ENCODE results near the gene GPX4.

GPX4 gene, protein sequence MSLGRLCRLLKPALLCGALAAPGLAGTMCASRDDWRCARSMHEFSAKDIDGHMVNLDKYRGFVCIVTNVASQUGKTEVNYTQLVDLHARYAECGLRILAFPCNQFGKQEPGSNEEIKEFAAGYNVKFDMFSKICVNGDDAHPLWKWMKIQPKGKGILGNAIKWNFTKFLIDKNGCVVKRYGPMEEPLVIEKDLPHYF

GRCh38 chr19:1103708-1104310 lies at the start of gene GPX4:
Gene GPX4, plus strand, starts transcription at chr19:1103994. Its CDS starts 50 bp downstream, at chr19:1104044.
- peak; percentile 98 for DNase-seq (ENCODE audit: low read depth)

GRCh38 chr19:1054102-1055027 lies 49.4 kb upstream of the GPX4 start:
- no peak for DNase-seq (ENCODE audit: low read depth)

DNA sequence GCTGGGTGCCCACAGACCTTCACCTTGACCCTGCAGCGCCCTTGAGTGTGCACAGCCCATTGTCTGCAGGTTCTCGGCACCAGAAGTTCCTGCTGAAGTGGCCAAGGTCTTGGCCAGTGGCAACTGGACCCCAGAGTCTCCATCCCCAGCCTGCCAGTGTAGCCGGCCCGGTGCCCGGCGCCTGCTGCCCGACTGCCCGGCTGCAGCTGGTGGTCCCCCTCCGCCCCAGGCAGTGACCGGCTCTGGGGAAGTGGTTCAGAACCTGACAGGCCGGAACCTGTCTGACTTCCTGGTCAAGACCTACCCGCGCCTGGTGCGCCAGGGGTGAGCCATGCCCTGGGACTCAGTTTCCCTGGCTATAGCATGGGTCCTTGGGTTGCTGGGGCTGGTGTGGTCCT lies 48.8 kb upstream of the GPX4 start:
- DNase-seq (ENCODE audit: low read depth) = no peak

DNA sequence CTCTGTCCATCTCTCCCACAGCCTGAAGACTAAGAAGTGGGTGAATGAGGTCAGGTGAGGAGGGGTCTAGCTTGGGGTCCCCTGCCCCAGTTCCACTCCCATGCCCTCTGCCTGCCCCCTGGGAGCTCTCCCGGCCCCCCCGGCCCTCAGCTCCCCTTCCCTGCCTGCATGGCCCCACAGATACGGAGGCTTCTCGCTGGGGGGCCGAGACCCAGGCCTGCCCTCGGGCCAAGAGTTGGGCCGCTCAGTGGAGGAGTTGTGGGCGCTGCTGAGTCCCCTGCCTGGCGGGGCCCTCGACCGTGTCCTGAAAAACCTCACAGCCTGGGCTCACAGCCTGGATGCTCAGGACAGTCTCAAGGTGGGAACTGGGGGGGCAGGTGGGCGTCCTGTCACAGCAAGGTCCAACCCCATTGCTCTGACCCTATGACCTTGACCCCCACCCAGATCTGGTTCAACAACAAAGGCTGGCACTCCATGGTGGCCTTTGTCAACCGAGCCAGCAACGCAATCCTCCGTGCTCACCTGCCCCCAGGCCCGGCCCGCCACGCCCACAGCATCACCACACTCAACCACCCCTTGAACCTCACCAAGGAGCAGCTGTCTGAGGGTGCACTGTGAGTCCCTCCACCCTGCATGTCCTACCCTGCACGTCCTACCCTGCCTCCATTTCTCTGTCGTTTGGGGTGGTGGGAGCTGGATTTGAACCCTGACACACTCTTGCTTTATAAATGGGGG lies 47.7 kb upstream of the GPX4 start:
- no peak for DNase-seq (ENCODE audit: low read depth)

DNA sequence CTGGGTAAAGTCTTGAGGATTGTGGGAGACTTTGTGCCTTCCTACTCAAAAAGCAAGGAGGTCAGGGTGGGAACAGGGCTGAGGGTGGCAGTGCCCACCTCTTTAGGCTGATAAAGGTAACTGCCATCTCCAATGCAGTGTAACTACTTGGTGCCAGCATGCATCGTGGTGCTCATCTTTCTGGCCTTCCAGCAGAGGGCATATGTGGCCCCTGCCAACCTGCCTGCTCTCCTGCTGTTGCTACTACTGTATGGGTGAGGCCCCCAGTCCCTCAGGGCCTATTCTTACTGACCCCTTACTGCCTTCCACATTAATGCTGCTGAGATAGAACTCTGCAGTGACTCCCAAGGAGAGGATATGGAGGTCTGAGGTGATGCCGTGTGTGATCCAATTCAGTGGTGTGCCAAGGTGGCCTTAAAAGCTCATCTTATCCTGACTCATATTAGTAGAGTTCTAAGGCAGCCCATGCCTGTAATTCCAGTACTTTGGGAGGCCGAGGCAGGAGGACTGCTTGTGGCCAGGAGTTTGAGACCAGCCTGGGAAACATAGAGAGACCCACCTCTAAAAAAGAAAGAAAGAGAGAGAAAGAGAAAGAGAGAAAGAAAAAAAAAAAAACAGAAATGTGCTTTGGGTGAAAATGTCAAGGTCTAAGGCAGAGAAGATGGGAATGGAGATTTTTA lies 46.5 kb upstream of the GPX4 start:
- no peak for DNase-seq (ENCODE audit: low read depth)

- DNase-seq (ENCODE audit: low read depth) = no peak
Measured at GRCh38 chr19:1058112-1058511, 45.7 kb upstream of the GPX4 start.

- no peak for DNase-seq (ENCODE audit: low read depth)
Measured at GRCh38 chr19:1060689-1061088, 43.1 kb upstream of the GPX4 start.

DNA sequence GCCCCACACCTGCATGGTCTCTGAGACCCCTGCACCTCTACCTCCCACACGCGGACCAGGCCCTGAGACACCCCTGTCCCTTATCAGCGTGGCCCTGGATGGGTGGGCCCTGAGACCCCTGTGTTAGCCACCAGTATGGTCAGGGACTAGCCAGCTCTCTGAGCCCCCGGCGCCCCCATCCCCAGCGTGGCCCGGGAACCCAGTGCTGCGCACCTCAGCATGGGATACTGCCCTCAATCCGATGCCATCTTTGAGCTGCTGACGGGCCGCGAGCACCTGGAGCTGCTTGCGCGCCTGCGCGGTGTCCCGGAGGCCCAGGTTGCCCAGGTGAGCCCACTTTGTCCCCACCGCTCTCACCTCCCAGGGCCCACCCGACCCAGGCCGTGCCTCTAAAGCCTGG lies 41.8 kb upstream of the GPX4 start:
- no peak for DNase-seq (ENCODE audit: low read depth)

GRCh38 chr19:1062387-1063029 lies 41.3 kb upstream of the GPX4 start:
- DNase-seq (ENCODE audit: low read depth) = no peak

GRCh38 chr19:1063030-1063908 lies 40.5 kb upstream of the GPX4 start:
- DNase-seq (ENCODE audit: low read depth) = no peak

- DNase-seq (ENCODE audit: low read depth) = no peak
Measured at GRCh38 chr19:1063909-1064660, 39.7 kb upstream of the GPX4 start.

DNA sequence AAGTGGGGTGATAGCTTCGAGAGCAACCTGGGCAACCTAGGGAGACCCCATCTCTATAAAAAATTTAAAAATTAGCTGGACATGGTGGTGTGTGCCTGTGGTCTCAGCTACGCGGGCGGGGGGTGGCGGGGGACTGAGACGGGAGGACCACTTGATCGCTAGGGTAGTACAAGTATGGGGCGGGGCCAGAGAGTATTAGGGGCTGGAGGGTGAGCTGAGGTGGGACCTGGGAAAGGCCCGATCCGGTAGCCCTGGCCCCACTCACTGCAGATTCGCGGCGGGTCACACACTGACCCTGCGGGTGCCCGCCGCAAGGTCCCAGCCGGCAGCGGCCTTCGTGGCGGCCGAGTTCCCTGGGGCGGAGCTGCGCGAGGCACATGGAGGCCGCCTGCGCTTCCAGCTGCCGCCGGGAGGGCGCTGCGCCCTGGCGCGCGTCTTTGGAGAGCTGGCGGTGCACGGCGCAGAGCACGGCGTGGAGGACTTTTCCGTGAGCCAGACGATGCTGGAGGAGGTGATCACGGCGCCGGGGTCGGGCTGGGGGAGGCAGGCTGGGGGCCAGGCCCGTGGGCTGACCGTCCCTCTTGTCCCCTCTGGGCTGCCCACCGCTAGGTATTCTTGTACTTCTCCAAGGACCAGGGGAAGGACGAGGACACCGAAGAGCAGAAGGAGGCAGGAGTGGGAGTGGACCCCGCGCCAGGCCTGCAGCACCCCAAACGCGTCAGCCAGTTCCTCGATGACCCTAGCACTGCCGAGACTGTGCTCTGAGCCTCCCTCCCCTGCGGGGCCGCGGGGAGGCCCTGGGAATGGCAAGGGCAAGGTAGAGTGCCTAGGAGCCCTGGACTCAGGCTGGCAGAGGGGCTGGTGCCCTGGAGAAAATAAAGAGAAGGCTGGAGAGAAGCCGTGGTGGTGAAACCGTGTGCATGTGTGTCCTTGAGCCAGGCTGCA lies 38.9 kb upstream of the GPX4 start:
- peak; percentile 67 for DNase-seq (ENCODE audit: low read depth)

GRCh38 chr19:1065606-1066109 lies 38.1 kb upstream of the GPX4 start:
- no peak for DNase-seq (ENCODE audit: low read depth)

- DNase-seq (ENCODE audit: low read depth) = no peak
Measured at GRCh38 chr19:1066251-1066747, 37.5 kb upstream of the GPX4 start.

GRCh38 chr19:1066748-1067340 lies 37.0 kb upstream of the GPX4 start, which contains the start of gene ARHGAP45:
Gene ARHGAP45, plus strand, starts transcription at chr19:1067167. Its CDS starts 239 bp downstream, at chr19:1067406.
- DNase-seq (ENCODE audit: low read depth) = peak; percentile 83

GRCh38 chr19:1067341-1067957 lies 36.3 kb upstream of the GPX4 start:
- no peak for DNase-seq (ENCODE audit: low read depth)

Data from activated T-helper 1 cell treated with Interleukin-2 at 50 U/mL for 16 hours (primary cell).